ENCODE data around the gene ABHD17C. TPM values are rescaled to one million over a fixed set of nuclear protein-coding genes. Genes with fewer than 3 reads are reported as not detected.
A peak's percentile ranks its signal among the peaks of the same experiment; 100 is the strongest.

The ABHD17C gene
- total RNA-seq, 1 donor: 15.5 TPM

DNA sequence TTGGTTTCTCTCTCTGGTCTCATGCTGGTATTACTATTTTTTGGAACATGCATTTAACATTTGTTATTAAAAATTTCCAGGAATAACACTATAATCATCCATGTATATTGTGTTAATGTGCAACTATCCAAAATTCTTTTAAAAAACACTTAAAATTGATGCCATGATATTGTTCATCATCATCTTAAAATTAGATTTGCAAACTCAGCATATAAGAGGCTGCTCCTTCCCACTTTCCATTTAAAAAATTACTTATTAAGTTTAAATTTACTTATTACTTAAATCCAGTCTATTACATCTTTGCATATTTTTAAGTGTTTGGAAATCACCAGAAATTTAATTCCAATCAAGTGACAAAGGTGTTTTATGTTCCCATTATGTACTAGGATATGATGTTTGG, 5.8 kb upstream of the ABHD17C start:
- DNase-seq (ENCODE audit: low read depth): no peak
- TF ChIP-seq, protein P1, sequence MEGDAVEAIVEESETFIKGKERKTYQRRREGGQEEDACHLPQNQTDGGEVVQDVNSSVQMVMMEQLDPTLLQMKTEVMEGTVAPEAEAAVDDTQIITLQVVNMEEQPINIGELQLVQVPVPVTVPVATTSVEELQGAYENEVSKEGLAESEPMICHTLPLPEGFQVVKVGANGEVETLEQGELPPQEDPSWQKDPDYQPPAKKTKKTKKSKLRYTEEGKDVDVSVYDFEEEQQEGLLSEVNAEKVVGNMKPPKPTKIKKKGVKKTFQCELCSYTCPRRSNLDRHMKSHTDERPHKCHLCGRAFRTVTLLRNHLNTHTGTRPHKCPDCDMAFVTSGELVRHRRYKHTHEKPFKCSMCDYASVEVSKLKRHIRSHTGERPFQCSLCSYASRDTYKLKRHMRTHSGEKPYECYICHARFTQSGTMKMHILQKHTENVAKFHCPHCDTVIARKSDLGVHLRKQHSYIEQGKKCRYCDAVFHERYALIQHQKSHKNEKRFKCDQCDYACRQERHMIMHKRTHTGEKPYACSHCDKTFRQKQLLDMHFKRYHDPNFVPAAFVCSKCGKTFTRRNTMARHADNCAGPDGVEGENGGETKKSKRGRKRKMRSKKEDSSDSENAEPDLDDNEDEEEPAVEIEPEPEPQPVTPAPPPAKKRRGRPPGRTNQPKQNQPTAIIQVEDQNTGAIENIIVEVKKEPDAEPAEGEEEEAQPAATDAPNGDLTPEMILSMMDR (IDR thresholded peaks at IDR 0.05; ENCODE audit: insufficient read depth, low read length): no peak
- H3K4me3 ChIP-seq (ENCODE audit: low read depth, low read length): no peak overlapping the region

DNA sequence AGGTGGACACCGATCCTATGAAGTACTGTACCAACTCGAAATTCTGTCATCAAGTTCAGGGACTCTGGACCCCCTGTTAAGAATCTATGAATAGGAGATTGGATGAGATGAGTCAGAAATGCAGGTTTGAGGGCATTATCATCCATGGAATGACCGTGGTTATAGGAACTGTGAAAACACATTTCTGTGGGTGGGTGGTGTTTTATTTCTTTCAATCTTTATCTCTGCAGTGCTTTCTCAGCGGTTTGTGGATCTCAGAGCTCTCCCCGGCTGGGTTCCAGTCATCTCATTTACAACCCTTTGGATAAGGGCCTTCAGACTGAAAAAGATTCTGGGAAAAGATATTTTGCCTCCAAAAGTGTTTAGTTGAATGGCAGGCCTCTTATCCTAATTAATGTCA, 5.4 kb upstream of the ABHD17C start:
- DNase-seq (ENCODE audit: low read depth): peak; percentile 61
- TF ChIP-seq, protein P1 (IDR thresholded peaks at IDR 0.05; ENCODE audit: insufficient read depth, low read length): no peak
- H3K4me3 ChIP-seq (ENCODE audit: low read depth, low read length): no peak overlapping the region

DNA sequence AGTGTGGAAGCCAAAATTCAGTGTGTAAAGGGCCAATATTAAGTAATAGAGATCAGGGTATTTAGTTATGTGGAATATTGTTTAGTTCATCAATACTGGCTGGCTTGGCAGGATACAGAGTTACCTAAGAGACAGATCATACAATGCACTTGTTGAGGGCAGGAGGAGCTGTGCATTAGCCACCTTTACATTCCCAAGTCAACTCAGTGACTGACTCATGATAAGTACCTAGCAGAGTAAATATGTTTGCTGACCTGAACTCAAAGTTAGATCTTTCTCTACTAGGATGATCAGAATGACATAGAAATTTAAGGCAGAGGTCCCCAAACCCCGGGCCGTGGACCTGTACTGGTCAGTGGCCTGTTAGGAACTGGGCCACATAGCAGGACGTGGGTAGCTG, 3.5 kb upstream of the ABHD17C start:
- no peak for DNase-seq (ENCODE audit: low read depth)
- TF ChIP-seq, protein P1 (IDR thresholded peaks at IDR 0.05; ENCODE audit: insufficient read depth, low read length): no peak
- no peak overlapping the region for H3K4me3 ChIP-seq (ENCODE audit: low read depth, low read length)

DNA sequence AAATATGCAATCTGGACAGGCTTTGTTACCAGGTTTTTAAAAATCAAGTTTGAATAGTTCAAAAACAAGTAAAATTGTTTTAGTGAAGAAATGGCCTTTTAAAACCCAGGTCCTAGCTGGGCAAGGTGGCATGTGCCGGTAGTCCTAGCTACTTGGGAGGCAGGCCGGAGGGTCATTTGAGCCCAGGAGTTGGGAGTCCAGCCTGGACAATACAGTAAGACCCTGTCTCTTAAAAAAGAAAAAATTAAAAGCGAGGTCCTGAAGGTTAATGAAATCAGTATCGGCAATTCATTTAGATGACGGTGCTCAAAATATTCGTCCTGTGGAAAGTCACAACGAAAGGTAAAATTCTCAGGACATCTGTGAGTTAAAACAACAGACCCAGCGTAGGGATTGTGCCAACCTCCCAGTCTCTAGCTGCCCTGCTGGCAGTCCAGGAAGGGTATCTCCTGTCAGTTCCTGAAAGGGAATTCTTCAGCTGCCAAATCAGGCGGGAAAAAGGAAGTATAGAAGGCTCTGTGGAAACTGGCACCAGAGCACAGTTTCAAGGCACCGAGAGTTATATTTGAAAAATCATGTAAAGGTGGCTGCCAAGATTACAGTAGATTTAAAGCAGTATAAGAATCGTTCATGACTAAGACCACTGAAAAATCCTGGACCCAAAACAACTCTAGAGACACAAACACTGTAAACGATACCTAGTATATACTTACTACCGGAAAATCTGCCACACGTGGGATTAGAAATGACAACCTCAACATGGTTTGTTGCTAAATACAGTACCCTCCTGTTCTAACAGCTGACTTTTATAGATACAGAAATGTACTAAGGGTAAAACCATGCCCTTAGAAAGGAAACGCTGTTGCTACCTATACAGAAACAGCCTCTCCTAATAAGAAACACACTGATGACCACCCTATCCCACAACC, 1.2 kb upstream of the ABHD17C start:
- TF ChIP-seq, protein P1 (IDR thresholded peaks at IDR 0.05; ENCODE audit: insufficient read depth, low read length): no peak
- peak overlapping the region; percentile 93 for H3K4me3 ChIP-seq (ENCODE audit: low read depth, low read length)
- no peak for DNase-seq (ENCODE audit: low read depth)

DNA sequence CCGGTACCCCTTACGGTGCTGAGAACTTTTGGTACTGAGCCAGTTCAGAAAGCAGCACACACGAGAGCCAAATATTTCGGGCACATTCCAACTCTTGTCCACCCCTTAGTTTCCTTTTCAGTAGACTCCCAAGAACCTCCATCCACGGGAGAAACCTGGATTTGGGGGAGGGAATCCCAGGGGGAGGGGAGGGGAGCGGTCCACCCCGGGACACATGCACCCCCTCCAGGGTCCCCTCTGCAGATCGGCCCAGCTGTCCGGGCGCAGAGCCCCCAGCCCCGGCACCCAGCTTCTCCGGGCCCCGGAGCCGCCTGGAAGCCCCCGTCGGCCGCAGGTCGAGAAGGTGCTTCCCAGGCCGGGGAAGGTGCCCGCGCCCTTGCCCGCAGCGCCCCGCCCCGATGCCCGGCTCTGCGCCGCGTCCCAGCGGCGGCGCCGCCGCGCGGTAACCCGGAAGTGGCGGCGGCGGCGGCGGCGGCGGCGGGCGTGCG, 455 bp upstream of the ABHD17C start:
- peak overlapping the region; percentile 93 for H3K4me3 ChIP-seq (ENCODE audit: low read depth, low read length)
- TF ChIP-seq, protein P1 (IDR thresholded peaks at IDR 0.05; ENCODE audit: insufficient read depth, low read length): no peak
- peak; percentile 63 for DNase-seq (ENCODE audit: low read depth)

DNA sequence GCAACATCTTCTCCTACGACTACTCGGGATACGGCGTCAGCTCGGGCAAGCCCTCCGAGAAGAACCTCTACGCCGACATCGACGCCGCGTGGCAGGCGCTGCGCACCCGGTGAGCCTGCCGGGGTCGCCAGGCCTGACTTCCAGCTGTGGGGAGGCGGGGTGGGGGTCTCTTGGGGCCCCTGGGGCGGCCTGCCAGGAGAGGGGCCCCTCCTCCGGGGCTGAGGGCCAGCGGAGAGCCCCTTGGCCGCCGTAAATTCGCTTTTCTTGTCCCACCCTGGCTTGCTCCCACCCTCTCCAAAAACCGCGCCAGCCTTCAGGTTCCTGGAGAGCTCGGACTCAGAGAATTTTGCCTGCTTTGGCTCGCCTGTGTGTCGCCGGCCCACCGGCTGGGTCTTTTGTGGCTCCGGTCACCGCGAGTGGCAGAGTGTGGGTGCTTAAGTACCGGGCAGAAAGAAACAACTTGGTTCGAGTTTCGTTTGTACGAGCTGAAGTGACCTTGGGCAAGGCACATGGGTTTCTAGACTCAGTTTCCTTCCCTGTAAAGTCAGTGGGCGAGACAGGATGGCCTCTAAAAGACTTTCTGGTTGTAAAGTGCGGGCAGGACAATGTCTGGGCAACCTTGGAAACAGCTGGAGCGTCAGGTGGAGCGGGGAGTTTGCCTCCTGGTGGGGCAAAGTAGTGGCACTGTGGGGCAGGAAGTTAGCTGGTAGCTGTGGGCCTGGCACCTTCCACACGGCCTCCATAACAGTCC, 976 bp downstream of the ABHD17C start:
- peak; percentile 29 for DNase-seq (ENCODE audit: low read depth)
- TF ChIP-seq, protein P1 (IDR thresholded peaks at IDR 0.05; ENCODE audit: insufficient read depth, low read length): peak; percentile 39
- peak overlapping the region; percentile 93 for H3K4me3 ChIP-seq (ENCODE audit: low read depth, low read length)
